ENCODE measurements around the gene PRIM1. TPM values are rescaled to one million over a fixed set of nuclear protein-coding genes. Genes with fewer than 3 reads are reported as not detected.

Gene PRIM1
- total RNA-seq, 1 donor from 2014 or later = 9.3 TPM

GRCh38 chr12:56722832-56723231, 29.3 kb downstream of the PRIM1 start:
- Histone ChIP-seq H3K36me3 (peaks cover 32% of the 10 kb centered on the region), H3K4me1 (peaks cover 53% of the 10 kb centered on the region), H3K9me3 (no peaks in the 10 kb centered on the region), H3K27me3 (no peaks in the 10 kb centered on the region), H3K4me3 (peak overlapping the region; percentile 85), H3K27ac (no peak overlapping the region)
- no peak for ATAC-seq
- intact Hi-C loops (cut with DNase I) = no loop called here
- DNase-seq = no peak
- no peak for TF ChIP-seq CTCF (IDR thresholded peaks at IDR 0.05)

DNA sequence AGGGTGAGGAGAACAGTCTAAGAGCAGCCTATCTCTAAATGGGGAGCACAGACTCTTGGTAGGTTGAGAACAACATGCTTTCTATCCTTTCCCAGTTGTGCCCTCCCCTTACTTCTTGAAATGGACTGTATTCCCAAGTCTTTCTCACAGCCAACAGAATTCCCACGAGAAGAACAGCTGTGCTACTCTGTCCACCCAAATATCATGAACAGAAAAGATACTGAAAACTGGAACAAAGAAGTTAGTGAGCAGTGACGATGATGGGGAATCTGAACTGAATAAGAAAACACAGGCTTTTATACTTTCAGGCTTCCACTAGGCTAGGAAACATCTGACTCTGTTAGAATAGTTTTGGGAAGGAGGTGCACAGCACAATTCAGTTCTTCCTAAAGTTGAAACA, 30.4 kb downstream of the PRIM1 start:
- intact Hi-C loops (cut with DNase I) = no loop called here
- Histone ChIP-seq H3K4me3 (no peak overlapping the region), H3K9me3 (no peaks in the 10 kb centered on the region), H3K4me1 (peaks cover 53% of the 10 kb centered on the region), H3K36me3 (peaks cover 32% of the 10 kb centered on the region), H3K27ac (peak overlapping the region; percentile 15), H3K27me3 (no peaks in the 10 kb centered on the region)
- no peak for DNase-seq
- TF ChIP-seq CTCF (IDR thresholded peaks at IDR 0.05) = no peak
- ATAC-seq = no peak

- no peaks in the 10 kb centered on the region for H3K27me3 ChIP-seq
- no peak overlapping the region for H3K4me3 ChIP-seq
- ATAC-seq (no peak), DNase-seq (peak; percentile 25)
- TF ChIP-seq CTCF (IDR thresholded peaks at IDR 0.05) = no peak
- no peaks in the 10 kb centered on the region for H3K9me3 ChIP-seq
- H3K4me1 ChIP-seq = peaks cover 53% of the 10 kb centered on the region
- intact Hi-C loops (cut with DNase I) = no loop called here
- peaks cover 32% of the 10 kb centered on the region for H3K36me3 ChIP-seq
- peak overlapping the region; percentile 15 for H3K27ac ChIP-seq
Observed at GRCh38 chr12:56721216-56721615, 30.9 kb downstream of the PRIM1 start.

- peaks cover 53% of the 10 kb centered on the region for H3K4me1 ChIP-seq
Observed at GRCh38 chr12:56720731-56721151, 31.4 kb downstream of the PRIM1 start.

DNA sequence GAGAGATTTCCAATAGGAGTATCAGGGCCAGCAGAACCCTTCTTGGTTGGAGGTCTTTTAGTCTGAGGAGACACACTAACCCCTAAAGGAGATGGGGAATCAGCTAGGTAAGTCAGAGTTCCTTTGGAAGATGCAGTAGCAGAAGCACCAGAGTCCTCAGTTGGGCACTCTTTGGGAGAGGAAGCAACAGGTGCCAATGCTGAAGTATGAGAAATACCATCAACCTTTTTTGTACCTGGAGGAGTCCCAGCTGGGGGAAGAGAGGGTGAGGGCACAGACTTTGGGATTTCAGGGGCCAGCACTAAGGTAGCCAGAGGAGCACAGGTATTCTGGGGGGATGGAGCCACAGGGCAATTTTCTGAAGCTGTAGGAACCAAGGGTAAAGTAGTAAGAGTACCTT, 33.1 kb downstream of the PRIM1 start:
- peaks cover 53% of the 10 kb centered on the region for H3K4me1 ChIP-seq
- ATAC-seq (no peak), DNase-seq (no peak)
- peaks cover 47% of the 10 kb centered on the region for H3K36me3 ChIP-seq
- H3K27me3 ChIP-seq = no peaks in the 10 kb centered on the region
- no peak overlapping the region for H3K4me3 ChIP-seq
- intact Hi-C loops (cut with DNase I) = no loop called here
- no peak overlapping the region for H3K27ac ChIP-seq
- no peak for TF ChIP-seq CTCF (IDR thresholded peaks at IDR 0.05)
- no peaks in the 10 kb centered on the region for H3K9me3 ChIP-seq

More at GRCh38 chr12:56720731-56721151, 31.4 kb downstream of the PRIM1 start:
- no peaks in the 10 kb centered on the region for H3K27me3 ChIP-seq
- ATAC-seq (no peak), DNase-seq (peak; percentile 18)
- H3K4me3 ChIP-seq = no peak overlapping the region
- no peaks in the 10 kb centered on the region for H3K9me3 ChIP-seq
- no peak for TF ChIP-seq CTCF (IDR thresholded peaks at IDR 0.05)
- peaks cover 32% of the 10 kb centered on the region for H3K36me3 ChIP-seq
- intact Hi-C loops (cut with DNase I) = no loop called here
- H3K27ac ChIP-seq = no peak overlapping the region

DNA sequence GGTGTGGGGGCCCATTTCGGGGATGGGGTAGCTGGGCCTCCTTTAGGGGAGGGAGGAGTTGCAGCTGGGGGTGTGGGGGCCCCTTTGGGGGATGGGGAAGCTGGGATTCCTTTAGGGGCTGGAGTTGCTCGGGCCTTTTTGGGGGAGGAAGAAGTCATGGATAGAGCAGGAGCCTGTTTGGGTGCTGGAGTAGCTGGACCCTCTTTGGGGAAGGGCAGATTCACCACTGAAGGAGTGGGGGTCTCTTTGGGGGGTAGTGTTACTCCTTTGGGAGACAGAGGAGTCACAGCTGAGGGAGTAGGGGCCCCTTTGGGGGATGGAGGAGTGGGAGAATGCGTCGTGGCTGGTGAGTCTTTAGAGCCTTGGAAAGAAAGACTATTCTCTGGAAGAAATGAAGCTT, 33.5 kb downstream of the PRIM1 start:
- no peak overlapping the region for H3K27ac ChIP-seq
- DNase-seq (peak; percentile 28), ATAC-seq (no peak)
- peaks cover 52% of the 10 kb centered on the region for H3K36me3 ChIP-seq
- H3K27me3 ChIP-seq = no peaks in the 10 kb centered on the region
- no peaks in the 10 kb centered on the region for H3K9me3 ChIP-seq
- H3K4me3 ChIP-seq = no peak overlapping the region
- H3K4me1 ChIP-seq = peaks cover 50% of the 10 kb centered on the region
- no peak for TF ChIP-seq CTCF (IDR thresholded peaks at IDR 0.05)
- intact Hi-C loops (cut with DNase I) = no loop called here
